ENCODE results near the gene BICD2. TPM values are rescaled to one million over a fixed set of nuclear protein-coding genes. Genes with fewer than 3 reads are reported as not detected.
"Not testable (repeated sequence)": the region's sequence is repeated elsewhere in the genome, so short reads cannot be mapped to it uniquely, and the experiment has no call there.

The BICD2 gene
- total and polyA plus RNA-seq, 9 of the 15 experiments (the other 6 are each of a cell fraction or from before 2014, with no cell fraction given) = 3.6 to 23.4 (median 11.8) TPM

GRCh38 chr9:92798358-92798757 is 33.7 kb upstream of the BICD2 start:
- no peaks in the 10 kb centered on the region for H3K9me1 ChIP-seq (ENCODE audit: control insufficient read depth, insufficient read depth, low read length)
- peaks cover 0 to 4% of the 10 kb centered on the region in 2 experiments; a peak in 2 of 5 replicates for H3K4me1 ChIP-seq (replicated peaks in 1 of 2; ENCODE audit: control insufficient read depth in 2 of 2, insufficient read depth in 2 of 2, low read length in 2 of 2)
- ChIA-PET CTCF (ENCODE audit: low intra/inter-chr PET ratio) (no interaction called here), POLR2A (interaction anchor here (1.3 to 1.5 kb wide), 2 partner anchors 9 to 10 kb away, joined by 3 to 6 read pairs; no protein-coding TSS in a partner anchor)
- no peak overlapping the region for H3K27ac ChIP-seq (ENCODE audit: extremely low read depth, low read depth, low read length)
- H4K20me1 ChIP-seq (replicated peaks; ENCODE audit: control insufficient read depth, insufficient read depth, low read length) = no peaks in the 10 kb centered on the region
- H3K9ac ChIP-seq (ENCODE audit: insufficient read depth in 1 of 2, low read depth in 2 of 2, low read length in 2 of 2) = 0 out of 4 replicates have a peak overlapping the region, but pooled peaks of 1 of the 2 experiments have one; percentile 48
- in situ Hi-C loops (cut with MboI) (loop anchor here (10.0 kb wide), 1 partner anchor 664 kb away; no protein-coding TSS in a partner anchor), intact Hi-C loops (cut with micrococcal nuclease) (loop anchor here (10.0 kb wide), 1 partner anchor 164 kb away; no protein-coding TSS in a partner anchor)
- no peak for DNase-seq (ENCODE audit: extremely low read depth in 1 of 4, low spot score in 3 of 4)
- no peaks in the 10 kb centered on the region for H3K36me3 ChIP-seq (ENCODE audit: control insufficient read depth, insufficient read depth, low read length)
- WGBS (ENCODE audit: insufficient coverage, low coverage, missing lambda C conversion rate) = under 1% methylated on average over 11 of the region's 11 CpGs
- H3K27me3 ChIP-seq (ENCODE audit: control insufficient read depth in 2 of 2, insufficient read depth in 2 of 2, low read length in 2 of 2) = peaks cover 16 to 53% of the 10 kb centered on the region in 2 experiments; a peak in 4 of 5 replicates
- H3K79me2 ChIP-seq (ENCODE audit: control insufficient read depth, insufficient read depth, low read length) = no peaks in the 10 kb centered on the region
- BruUV-seq (replicated peaks) = no TSS peak
- ATAC-seq = peak; percentile 29; the same call in 1 of the 3 replicates
- no peak for TF ChIP-seq MAX (CRISPR knock-in tag; IDR thresholded peaks at IDR 0.05)
- H3K4me2 ChIP-seq (ENCODE audit: insufficient read depth, low read length) = no peak overlapping the region
- FAIRE-seq = no peak
- no peak overlapping the region for H3K4me3 ChIP-seq
- no peaks in the 10 kb centered on the region for H3K9me3 ChIP-seq (replicated peaks; ENCODE audit: control insufficient read depth, insufficient read depth, low read depth, low read length)
- no peak overlapping the region for H2AFZ ChIP-seq (ENCODE audit: low read depth, low read length)

- H3K4me1 ChIP-seq (replicated peaks in 1 of 2; ENCODE audit: control insufficient read depth in 2 of 2, insufficient read depth in 2 of 2, low read length in 2 of 2); H3K9me1 ChIP-seq (ENCODE audit: control insufficient read depth, insufficient read depth, low read length); H4K20me1 ChIP-seq (replicated peaks; ENCODE audit: control insufficient read depth, insufficient read depth, low read length); DNase-seq (ENCODE audit: extremely low read depth in 1 of 4, low spot score in 3 of 4); FAIRE-seq; ATAC-seq; H2AFZ ChIP-seq (ENCODE audit: low read depth, low read length); CTCF ChIA-PET (ENCODE audit: low intra/inter-chr PET ratio); H3K9me3 ChIP-seq (replicated peaks; ENCODE audit: control insufficient read depth, insufficient read depth, low read depth, low read length); BruUV-seq (replicated peaks); H3K36me3 ChIP-seq (ENCODE audit: control insufficient read depth, insufficient read depth, low read length); H3K27ac ChIP-seq (ENCODE audit: extremely low read depth, low read depth, low read length); H3K79me2 ChIP-seq (ENCODE audit: control insufficient read depth, insufficient read depth, low read length); H3K9ac ChIP-seq (ENCODE audit: insufficient read depth in 1 of 2, low read depth in 2 of 2, low read length in 2 of 2); H3K4me3 ChIP-seq; H3K4me2 ChIP-seq (ENCODE audit: insufficient read depth, low read length): not testable (repeated sequence)
- intact Hi-C loops (cut with micrococcal nuclease) = loop anchor here (10.0 kb wide), 1 partner anchor 162 kb away; no protein-coding TSS in a partner anchor
- H3K27me3 ChIP-seq (ENCODE audit: control insufficient read depth in 2 of 2, insufficient read depth in 2 of 2, low read length in 2 of 2) = peaks cover 23 to 65% of the 10 kb centered on the region in 2 experiments; a peak in 4 of 5 replicates
- WGBS (ENCODE audit: insufficient coverage, low coverage, missing lambda C conversion rate) = 0% methylated on average over 9 of the region's 9 CpGs
- POLR2A ChIA-PET = interaction anchor here (0.6 kb wide), 1 partner anchor 32 kb away, joined by 3 read pairs; no protein-coding TSS in a partner anchor
- in situ Hi-C loops (cut with MboI) = loop anchor here (10.0 kb wide), 1 partner anchor 662 kb away; no protein-coding TSS in a partner anchor
These were observed 31.7 kb upstream of the BICD2 start for GRCh38 chr9:92796337-92796804.
